ENCODE measurements around the gene PRRT2. TPM values are rescaled to one million over a fixed set of nuclear protein-coding genes. Genes with fewer than 3 reads are reported as not detected.
"Not testable (repeated sequence)": the region's sequence is repeated elsewhere in the genome, so short reads cannot be mapped to it uniquely, and the experiment has no call there.

Gene PRRT2
- total RNA-seq, 1 experiment from 2014 or later = 20.5 TPM

GRCh38 chr16:29770250-29770929 lies 41.6 kb upstream of the PRRT2 start:
- ChIA-PET CTCF (interaction anchor here (1.3 to 1.8 kb wide), 2 partner anchors 15 to 78 kb away, joined by 4 to 10 read pairs; no protein-coding TSS in a partner anchor), POLR2A (no interaction called here)
- TF ChIP-seq NR3C1 (CRISPR knock-in tag; conservative IDR thresholded peaks at IDR 0.05; ENCODE audit: low read depth) (no peak), SMAD4 (CRISPR knock-in tag; IDR thresholded peaks at IDR 0.05) (no peak), ZNF281 (CRISPR knock-in tag; IDR thresholded peaks at IDR 0.05) (no peak), PRDM15 (CRISPR knock-in tag; IDR thresholded peaks at IDR 0.05) (no peak), GABPB1 (CRISPR knock-in tag; IDR thresholded peaks at IDR 0.05) (no peak), CREB1 (CRISPR knock-in tag; IDR thresholded peaks at IDR 0.05) (no peak), CBFB (CRISPR knock-in tag; IDR thresholded peaks at IDR 0.05; ENCODE audit: low read depth) (no peak), RELA (CRISPR knock-in tag; IDR thresholded peaks at IDR 0.05; ENCODE audit: borderline replicate concordance) (no peak), USF1 (CRISPR knock-in tag; IDR thresholded peaks at IDR 0.05) (no peak), MXD4 (CRISPR knock-in tag; IDR thresholded peaks at IDR 0.05; ENCODE audit: borderline replicate concordance) (no peak), ESRRA (CRISPR knock-in tag; IDR thresholded peaks at IDR 0.05; ENCODE audit: borderline replicate concordance) (no peak), ELF4 (CRISPR knock-in tag; IDR thresholded peaks at IDR 0.05; ENCODE audit: low read depth) (no peak), ZNF396 (CRISPR knock-in tag; IDR thresholded peaks at IDR 0.05; ENCODE audit: borderline replicate concordance) (no peak), FOXK1 (CRISPR knock-in tag; IDR thresholded peaks at IDR 0.05) (no peak), ZSCAN18 (CRISPR knock-in tag; IDR thresholded peaks at IDR 0.05) (no peak)
- H3K4me3 Mint-ChIP-seq = no peak overlapping the region
- no peaks in the 10 kb centered on the region; the same call in 1 of the 2 replicates for H3K27me3 Mint-ChIP-seq (ENCODE audit: low read depth)
- H3K9me3 Mint-ChIP-seq = no peaks in the 10 kb centered on the region
- H3K36me3 Mint-ChIP-seq = no peaks in the 10 kb centered on the region
- peaks cover 6% of the 10 kb centered on the region for H3K4me1 Mint-ChIP-seq
- ATAC-seq (no peak), DNase-seq (ENCODE audit: low spot score) (no peak)
- no peak overlapping the region; the same call in 1 of the 2 replicates for H3K27ac Mint-ChIP-seq

- H3K36me3 Mint-ChIP-seq; POLR2A ChIA-PET; H3K9me3 Mint-ChIP-seq; DNase-seq (ENCODE audit: low spot score); H3K4me3 Mint-ChIP-seq; H3K27me3 Mint-ChIP-seq (ENCODE audit: low read depth); H3K4me1 Mint-ChIP-seq; ATAC-seq; H3K27ac Mint-ChIP-seq: not testable (repeated sequence)
- CTCF ChIA-PET = interaction anchor here (1.8 to 2.1 kb wide), 2 partner anchors 13 to 18 kb away, joined by 4 to 7 read pairs; partner anchors contain the start of gene KIF22
- peak; percentile 57; the same call in 1 of the 2 replicates for TF ChIP-seq GABPB1 (CRISPR knock-in tag; IDR thresholded peaks at IDR 0.05)
Measured at GRCh38 chr16:29772330-29772729, 39.7 kb upstream of the PRRT2 start.
